HPDE6-E6E7 (cell line): ENCODE data around the gene SNHG17.
A peak's percentile ranks its signal among the peaks of the same experiment; 100 is the strongest.
"Not testable (repeated sequence)": the region's sequence is repeated elsewhere in the genome, so short reads cannot be mapped to it uniquely, and the experiment has no call there.

Experiments
- DNase-seq: peaks from one replicate; pipeline ENCODE4 v3.0.0; 2011; ENCODE audit warnings: missing footprints; ENCODE audit errors: extremely low spot score

Gene SNHG17

GRCh38 chr20:38447931-38448675 is 13.0 kb upstream of the SNHG17 start:
- no peak for DNase-seq

- DNase-seq, result no peak
Observed at GRCh38 chr20:38447251-38447661, 12.1 kb upstream of the SNHG17 start.

GRCh38 chr20:38446441-38447209 is 11.5 kb upstream of the SNHG17 start:
- DNase-seq, result peak; percentile 97

- no peak for DNase-seq
Observed at GRCh38 chr20:38445901-38446425, 10.8 kb upstream of the SNHG17 start.

GRCh38 chr20:38445381-38445796 is 10.3 kb upstream of the SNHG17 start:
- no peak for DNase-seq

- DNase-seq, result no peak
Observed at GRCh38 chr20:38441916-38442315, 6.8 kb upstream of the SNHG17 start.

- not testable (repeated sequence) for DNase-seq
Observed at GRCh38 chr20:38441110-38441509, 6.0 kb upstream of the SNHG17 start.

- no peak for DNase-seq
Observed at GRCh38 chr20:38437796-38438195, 2.7 kb upstream of the SNHG17 start.

- no peak for DNase-seq
Observed at GRCh38 chr20:38435555-38435939, 419 bp upstream of the SNHG17 start.

GRCh38 chr20:38434301-38434741 is 807 bp downstream of the SNHG17 start:
- DNase-seq, result no peak

- DNase-seq, result no peak
Observed at GRCh38 chr20:38433304-38433972, 1.7 kb downstream of the SNHG17 start.

GRCh38 chr20:38432870-38433269 is 2.3 kb downstream of the SNHG17 start:
- DNase-seq, result not testable (repeated sequence)

- DNase-seq, result no peak
Observed at GRCh38 chr20:38432292-38432691, 2.8 kb downstream of the SNHG17 start.

- no peak for DNase-seq
Observed at GRCh38 chr20:38430679-38431325, 4.3 kb downstream of the SNHG17 start.

- no peak for DNase-seq
Observed at GRCh38 chr20:38429301-38429700, 5.8 kb downstream of the SNHG17 start.

GRCh38 chr20:38428800-38429199 is 6.3 kb downstream of the SNHG17 start:
- no peak for DNase-seq

- no peak for DNase-seq
Observed at GRCh38 chr20:38427655-38428023, 7.5 kb downstream of the SNHG17 start.

GRCh38 chr20:38426006-38426897 is 8.9 kb downstream of the SNHG17 start:
- DNase-seq, result peak; percentile 90

- DNase-seq, result no peak
Observed at GRCh38 chr20:38424401-38424800, 10.7 kb downstream of the SNHG17 start.

GRCh38 chr20:38423541-38423940 is 11.6 kb downstream of the SNHG17 start:
- DNase-seq, result no peak

GRCh38 chr20:38421915-38422314 is 13.2 kb downstream of the SNHG17 start:
- DNase-seq, result no peak
